Activated CD4-positive, CD25-positive, alpha-beta regulatory T cell treated with anti-CD3 and anti-CD28 coated beads, Interleukin-2, amount 50 U/mL, for 24 hours (primary cell): ENCODE measurements around the gene GCA.

Source experiments
- ATAC-seq, 2 donors: fragments of 150-1000 bp; cut with Tn5 transposase; one replicate each; pipeline ENCODE4 v1.10.0; 2021; ENCODE audit warnings: mild to moderate bottlenecking in 1 of 2, moderate library complexity in 1 of 2

GCA gene

DNA sequence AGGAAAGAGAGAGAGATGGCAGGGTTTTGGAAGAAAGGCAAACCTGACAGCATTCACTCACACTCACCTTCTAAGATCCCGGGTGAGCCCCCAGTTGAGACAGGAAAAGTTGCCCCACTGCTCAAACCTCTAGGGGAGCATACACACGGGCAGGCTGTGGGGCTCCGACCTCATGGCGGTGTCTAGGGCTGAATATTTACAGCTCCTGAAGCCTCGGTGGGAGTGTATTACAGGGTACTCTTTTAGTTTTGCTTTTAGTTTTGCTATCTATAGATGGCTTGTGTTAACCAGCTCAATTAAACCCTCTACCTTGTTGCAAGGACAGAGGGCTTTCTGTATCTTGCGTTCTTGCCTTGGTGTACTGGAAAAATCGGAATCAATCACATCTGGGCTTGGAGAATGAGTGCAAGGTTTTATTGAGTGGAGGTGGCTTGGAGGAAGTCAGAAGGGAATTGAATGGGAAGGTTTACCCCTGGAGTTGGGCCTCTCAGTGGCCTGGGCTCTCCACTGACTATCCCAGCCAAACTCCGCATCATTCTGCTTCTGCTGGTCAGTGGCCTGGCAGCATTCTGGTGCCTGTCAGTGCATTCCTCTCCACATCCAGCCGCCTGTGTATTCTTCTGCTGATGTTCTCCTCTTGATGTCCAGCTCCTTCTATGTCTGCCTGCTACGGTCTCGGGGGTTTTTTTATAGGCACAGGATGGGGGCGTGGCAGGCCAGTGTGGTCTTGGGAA, 15.3 kb upstream of the GCA start:
- ATAC-seq: peak in 1 of 2 donors; percentile 38

DNA sequence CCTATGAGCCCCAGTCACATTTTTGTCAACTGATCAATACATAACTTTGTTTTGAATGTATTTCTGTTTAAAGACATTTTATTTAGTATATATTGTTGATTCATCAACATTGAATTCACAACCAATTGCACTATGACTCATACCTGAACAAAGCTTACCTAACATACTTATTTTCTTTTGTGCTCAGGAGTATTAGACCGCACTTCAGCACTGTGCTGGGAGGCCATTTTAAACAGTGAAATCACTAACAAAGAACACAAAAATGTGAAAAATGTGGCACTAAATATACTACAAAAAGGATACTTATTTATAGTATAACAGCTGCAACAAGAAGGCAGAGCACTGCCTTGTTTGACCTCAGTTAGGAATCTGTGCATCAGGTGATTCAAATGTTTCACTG, 13.1 kb upstream of the GCA start:
- peak in 1 of 2 donors; percentile 25 for ATAC-seq

DNA sequence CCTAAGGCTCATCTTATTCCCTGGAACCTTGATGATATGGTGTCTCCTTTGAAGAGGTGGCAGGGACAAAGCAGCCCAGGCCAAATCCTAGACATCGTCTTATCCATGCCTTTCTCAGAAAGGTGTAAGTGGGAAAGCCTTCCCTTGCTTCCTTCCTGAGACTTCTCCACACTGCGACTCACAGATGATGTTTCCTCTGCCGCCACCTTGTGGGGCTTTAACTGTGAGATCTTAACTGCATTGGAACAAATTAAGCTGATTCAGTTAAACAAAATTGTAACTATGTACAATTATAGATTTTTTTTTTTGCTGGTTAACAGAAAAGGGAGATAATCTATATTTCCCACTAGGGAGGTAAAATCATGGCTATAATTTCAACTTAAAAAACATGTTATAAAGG, 10.0 kb upstream of the GCA start:
- no peak for ATAC-seq

DNA sequence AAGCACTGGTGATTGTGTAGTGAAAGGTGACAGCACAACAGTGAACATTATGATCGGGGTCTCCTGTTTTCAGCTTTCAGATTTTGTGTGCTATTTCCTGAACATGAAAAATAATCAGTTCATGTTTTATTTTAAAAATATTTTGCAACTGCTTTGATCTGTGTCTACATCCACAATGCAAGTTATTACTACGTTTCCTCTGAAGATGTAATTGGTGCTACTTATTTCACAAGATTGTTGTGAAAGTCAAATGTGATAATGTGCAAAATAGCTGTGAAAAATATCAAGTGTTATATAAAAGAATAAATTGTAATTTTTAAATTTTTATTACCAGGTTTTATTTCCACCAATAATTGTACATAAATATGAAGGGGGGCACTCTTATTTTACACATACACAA, 6.1 kb upstream of the GCA start:
- ATAC-seq: no peak

DNA sequence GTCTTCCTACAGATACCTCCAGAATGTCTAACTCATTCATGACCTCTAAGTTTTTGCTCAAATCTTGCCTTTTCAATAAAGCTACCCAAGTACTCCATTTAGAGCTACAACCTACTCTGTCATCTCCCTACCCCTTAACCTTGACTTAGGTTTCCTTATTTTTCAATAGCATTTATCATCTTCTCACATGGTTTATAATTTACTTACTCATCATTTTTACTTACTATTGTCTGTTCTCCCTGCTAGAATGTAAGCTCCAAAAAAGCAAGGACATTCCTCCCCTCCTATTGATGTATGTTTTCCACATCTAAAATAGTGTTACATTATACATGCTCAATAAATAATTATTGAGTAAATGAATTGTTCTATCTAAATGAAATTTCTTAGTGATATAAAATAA, 3.1 kb upstream of the GCA start:
- no peak for ATAC-seq

DNA sequence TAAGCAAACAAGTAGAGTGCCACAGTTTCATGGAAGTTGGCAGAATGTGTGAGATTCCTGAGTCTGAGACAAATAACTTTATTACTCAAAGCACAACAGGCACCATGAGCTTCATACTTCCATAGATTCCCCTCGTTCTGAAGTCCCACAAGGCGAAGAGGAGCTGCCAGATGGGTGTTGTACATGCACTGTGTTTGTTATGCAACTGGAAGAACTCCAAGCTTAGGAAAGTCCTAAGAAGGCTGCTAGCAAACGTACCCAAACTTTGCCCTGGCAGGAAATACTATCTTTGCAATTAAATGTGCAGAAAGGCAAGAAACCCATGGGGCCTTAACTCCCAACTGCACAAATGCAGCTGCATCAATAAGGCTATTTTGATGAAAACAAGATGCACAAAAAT, 1.6 kb upstream of the GCA start:
- no peak for ATAC-seq

DNA sequence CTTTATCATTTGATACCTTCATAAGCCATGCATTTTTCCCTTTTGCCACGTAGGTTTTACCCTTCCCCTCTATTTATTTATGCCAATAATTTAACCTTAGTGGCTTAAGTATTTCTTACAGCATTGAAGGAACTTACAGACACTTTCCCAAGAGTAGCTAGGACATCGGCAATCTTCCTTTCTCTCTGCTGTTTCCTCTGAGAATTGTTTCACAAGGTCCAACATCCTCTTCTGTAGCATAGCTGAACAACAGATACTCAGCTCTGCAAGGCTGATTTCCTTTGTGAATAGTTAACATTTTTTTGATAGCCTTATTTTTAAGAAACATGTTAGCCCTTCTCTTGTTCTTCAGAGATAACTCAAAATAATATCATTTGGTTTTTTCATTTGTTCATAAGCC, 1.1 kb upstream of the GCA start:
- no peak for ATAC-seq

DNA sequence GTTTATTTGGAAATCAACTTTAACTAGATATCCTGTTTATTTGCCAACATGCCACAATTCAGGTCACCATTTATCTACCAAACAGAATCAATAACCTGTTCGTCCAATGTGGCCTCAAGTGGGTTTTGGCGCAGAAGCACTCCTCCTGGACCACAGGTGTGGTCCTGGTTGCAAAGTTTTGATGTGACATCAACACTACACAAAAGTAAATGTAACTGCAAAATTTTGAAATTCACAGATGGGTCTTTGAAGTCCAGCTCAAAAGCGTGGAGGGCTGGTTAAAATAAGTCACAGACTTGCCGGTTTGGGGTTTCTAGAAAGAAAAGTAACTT, 474 bp upstream of the GCA start:
- ATAC-seq: no peak

DNA sequence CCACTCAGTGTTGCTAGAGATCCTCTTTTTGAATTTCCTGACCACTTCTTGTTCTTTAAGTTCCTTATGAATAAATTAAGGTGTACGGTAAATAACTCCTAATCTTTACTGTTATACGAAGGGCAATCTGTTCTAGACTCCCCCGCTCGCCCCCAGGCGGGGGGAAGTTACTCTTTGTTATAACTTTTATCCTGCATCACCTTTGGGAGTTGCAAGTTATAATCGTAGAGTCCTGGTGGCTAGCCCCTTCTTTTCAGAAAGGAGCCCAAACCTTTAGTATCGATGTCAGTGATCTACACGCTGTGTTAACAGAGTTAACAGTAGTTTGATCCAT, 652 bp downstream of the GCA start:
- no peak for ATAC-seq

DNA sequence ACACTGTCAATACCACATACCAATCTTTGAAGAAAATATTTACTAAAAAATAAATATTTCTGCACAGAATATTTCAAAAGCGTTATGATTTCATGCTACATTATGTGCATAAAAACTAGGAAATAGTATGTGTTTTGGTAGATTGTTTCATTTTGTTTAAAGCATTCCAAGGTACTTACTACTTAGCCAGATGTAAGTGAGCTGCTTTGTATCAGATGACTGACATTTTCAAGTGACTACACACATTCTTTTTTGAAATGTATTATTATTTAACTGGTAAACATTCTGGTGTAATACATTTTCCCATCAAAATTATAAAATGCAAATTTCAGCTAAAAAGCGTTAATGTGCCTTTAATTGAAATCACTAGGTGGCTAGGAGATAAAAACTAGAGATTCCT, 21.5 kb downstream of the GCA start:
- no peak for ATAC-seq

DNA sequence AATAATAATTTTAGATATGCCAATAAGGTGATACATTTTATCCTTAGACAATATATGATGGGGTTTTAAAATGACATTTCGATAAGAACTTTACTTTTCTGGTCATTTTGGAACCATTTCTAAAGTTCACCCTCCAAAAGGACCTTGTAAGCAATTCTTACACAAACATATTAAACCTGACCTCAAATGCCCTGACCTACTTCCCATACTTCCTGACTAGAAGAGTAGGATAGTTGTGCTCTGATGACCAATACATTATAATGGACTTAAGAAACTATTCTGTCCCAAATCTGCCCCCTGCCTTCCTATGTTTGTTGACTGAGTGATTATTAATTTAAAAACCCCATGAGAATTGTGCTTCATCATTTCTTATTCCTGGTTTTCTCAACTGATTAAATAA, 24.6 kb downstream of the GCA start:
- ATAC-seq: no peak

DNA sequence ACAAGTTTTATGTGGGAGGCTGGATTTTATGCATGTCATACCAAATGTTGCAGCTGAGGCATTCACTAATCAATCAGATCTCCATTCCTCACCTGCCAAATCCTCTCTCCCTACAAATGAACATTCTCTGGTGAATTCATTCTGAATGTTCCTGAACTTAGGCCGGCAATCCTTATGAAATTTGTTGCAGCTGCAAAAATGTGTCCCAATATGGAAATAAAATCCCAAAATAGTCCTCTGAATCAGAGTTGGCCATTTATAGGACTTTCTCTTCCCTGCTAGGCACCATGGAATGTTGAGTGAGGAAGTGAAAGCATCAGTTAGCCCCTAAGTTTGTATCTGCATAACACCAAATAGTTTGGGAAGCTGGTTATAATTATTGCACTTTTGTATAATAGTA, 25.6 kb downstream of the GCA start:
- no peak for ATAC-seq

DNA sequence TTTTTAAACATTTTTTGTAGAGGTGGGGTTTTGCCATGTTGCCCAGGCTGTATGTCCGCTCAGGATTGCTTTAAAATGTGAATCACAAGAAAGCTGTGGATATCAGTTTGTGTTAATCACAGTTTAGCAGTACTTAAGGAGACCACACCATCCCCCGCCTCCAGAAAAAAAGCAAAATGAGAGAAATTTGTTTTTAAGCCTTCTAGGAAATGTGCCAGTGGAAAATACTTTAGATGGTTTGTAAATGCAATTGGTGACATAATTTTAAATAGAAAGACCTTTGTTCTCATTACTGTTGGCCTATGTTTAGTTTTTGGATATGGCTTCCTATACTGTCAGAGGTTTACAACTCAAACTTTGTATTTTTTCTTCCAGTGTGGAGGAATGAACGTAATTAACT, 27.0 kb downstream of the GCA start:
- ATAC-seq: no peak

DNA sequence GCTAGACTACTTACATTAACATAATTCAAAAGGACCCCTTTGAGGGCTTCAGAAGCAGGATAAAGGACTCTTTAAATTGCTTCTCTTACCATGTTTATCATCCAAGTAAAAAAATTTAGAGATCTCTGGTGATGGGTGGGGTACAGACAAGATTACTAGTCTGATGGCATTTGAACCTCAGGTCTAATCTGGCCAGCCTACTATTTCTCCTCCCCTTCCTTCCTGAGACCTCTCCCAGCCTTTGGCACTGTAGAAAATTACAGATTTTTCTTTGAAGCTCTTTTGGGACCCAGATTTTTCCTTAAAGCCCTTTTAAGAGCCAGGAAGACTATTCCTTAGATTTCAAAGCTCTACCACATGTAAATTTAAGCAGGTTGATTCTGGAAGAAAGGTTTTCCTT, 28.9 kb downstream of the GCA start:
- no peak for ATAC-seq

DNA sequence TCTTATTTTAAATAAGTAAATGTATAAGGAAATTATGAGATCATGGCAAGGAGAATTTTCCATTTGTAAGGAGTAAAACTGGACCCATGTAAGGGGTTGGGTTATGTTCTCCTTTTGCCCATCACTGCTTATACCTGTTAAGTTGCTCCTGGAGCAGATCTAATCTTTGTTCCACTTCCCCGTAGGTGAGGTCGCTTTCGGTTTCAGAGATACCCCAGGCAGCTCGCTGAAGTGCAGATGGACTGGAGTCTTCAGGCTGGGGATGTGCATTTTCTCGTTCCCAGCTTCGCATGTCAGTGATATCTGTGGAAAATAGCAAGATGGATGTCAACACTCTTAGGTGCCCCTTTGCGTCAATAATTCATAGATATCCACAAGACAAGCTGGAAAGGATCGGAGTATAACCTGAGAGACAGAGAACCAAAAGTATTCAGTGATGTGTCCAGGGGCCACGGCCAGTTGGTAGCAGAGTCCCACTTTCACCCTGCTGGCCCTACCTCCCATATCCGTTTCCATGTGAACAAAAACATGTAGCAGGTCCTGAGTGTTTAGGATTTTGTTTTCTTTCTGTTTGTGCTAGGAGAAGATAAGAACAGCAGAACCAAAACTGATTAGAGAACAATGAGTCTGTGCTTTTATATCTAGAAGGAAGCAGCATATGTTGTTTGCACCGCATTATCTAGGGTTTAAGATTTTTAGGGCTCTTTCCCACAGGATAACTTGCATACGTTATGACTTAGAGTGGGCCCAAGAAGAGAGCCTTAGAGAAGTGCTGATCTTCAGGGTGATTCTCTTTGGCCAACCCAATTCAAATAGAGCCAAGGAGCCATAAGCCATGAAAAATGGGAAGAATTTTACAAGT, 36.0 kb downstream of the GCA start:
- ATAC-seq: no peak

DNA sequence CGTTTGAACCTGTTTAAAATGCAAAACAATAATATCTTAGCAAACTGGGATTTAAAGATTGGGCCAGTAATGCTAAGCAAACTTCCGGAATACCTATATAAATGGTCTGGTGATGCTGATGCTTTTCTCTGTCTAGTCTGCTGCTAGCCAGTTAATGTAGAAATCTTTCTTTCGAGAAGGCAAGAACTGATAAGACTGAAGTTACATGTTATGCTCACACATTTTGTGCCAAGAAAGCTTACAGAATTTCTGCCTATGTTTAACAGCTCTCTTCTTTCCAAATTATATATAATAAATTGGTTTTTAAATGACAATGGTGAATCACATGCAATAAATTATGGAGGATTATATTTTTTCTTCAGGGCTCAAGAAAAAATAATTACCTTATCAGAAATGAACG, 37.9 kb downstream of the GCA start:
- ATAC-seq: no peak

DNA sequence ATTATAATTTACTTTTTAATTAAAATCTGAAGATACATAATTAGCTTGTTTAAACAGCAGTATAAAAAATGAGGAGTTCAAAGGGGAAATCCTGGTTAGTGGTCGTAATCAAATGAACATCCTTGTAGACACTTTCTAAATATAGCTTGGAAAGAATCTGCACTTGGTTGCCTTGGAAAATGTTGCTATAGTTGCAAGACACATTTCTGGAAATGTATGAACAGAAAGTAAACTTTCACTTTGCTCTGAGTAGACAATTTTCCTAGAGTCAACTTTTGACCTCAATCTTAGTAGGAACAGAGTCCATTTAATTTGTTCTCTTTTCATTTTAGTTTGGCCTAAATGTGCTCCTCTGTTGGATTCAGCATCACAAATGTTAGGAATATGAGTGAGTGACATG, 38.3 kb downstream of the GCA start:
- ATAC-seq: no peak

DNA sequence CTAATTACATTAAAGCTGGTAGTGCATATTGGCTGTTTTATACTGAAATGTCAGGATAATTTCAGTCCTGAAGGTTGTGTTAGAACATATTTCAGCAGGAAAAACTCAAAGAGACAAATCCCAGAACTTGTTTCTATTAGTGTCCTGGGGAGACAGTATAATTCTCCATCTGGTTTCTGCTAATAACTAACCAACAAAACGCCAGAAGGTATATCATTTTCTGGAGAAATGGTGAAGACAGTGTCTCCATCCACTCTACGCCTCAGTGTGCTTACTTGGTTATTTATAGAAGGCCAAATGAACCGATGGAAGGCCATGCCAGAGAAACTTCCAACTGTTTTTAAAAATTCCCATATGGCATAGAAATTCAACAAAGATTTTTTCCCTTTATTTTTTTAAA, 41.6 kb downstream of the GCA start:
- no peak for ATAC-seq

DNA sequence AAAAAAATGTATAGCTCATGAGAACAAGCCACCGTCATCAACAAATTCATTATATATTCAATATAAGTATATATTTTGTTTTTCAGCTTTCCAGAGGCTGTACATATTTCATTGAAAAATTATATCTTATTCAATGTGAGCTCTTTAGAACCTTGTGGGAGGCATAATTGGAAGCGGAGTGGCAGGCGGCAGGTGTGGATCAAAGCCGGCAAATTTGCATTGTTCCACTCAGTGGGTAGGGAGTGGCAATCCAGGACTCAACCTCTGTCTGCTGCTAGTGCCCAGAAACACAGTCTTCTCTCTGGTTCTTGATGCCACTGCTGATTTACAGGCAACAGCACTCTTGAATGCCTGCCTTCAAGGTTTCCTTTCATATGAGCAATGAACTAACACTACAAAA, 46.9 kb downstream of the GCA start:
- ATAC-seq: no peak

DNA sequence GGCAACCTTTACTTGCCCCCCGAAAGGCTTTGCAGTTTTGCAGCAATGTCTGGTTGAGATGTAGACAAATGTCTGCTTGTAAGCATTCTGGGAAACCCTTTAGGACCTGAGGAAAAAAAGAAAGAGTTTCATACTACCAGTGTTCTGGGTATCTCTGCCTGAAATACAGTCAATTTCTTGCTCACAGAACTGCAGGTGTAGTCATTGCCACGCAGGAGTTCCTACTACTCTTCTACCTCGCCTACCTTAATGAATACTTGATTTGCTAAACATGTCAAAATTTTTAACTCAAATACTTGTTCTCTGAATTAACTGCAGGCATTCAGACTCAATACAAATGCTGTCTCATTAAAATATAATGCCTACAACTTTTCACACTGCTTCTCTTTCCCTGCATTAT, 56.4 kb downstream of the GCA start:
- ATAC-seq: no peak

DNA sequence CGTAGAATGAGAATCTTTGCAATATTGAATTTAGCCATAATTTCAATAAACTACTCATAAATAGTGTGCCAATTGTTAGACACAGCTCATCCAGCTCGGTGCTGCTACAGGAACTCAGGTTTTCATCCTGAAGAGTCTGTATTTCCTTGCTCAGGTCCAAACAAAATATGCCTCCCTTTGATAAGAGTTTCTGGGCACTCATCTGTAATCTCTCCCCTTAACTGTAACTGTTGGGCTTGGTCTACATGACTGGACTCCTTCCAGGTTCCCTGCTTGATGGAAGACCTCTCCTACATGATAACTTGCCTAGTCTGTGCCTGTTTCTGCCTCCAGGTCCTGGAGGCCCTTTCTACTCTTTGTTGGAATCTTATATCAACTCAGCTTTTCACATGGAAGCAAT, 57.9 kb downstream of the GCA start:
- ATAC-seq: no peak

DNA sequence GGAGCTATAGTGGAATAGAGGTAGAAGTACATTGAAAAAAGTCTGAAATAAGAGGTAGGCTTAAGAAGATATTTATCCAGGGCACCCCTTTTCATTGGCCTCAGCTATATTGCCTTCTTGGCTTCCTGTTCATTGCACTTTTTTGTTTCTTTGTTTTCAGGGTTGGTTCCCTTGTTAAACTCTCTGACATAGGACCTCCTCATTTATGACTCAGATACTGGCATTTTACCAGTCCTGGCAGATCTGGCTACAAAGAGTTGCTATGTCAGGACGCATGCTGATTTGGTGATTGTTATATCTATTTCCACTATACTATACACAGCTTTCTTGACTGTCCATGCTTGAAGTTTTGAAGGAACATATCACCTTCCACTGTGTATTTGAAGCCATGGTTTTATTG, 60.0 kb downstream of the GCA start:
- ATAC-seq: no peak
